ENCODE measurements around the gene SEZ6L.

The SEZ6L gene

DNA sequence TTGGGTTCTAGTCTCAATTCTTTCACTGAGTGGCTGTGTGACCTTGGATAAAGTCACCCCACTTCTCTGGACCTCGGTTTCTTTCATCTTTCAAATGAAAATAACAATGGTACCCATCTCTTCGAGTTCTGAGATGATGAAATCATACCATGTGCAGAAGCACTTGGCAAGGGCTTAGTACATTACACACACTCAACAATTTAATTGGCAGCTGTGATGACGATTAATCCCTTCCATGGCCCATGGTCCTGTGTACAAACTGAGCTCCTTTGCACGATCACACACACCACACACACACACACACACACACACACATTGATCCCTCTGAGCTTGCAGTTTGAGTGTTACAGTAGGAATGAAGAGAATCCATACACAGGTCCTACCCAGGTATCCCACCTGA lies 156.4 kb downstream of the SEZ6L start:
- H4K20me1 ChIP-seq (ENCODE audit: insufficient read depth), result no peaks in the 10 kb centered on the region
- no peak overlapping the region for H3K4me2 ChIP-seq
- no peak overlapping the region for H3K27ac ChIP-seq
- H3K4me3 ChIP-seq (IDR thresholded peaks at IDR 0.05; ENCODE audit: insufficient read depth, low read depth, low read length), result no peak overlapping the region
- no peaks in the 10 kb centered on the region for H3K36me3 ChIP-seq (ENCODE audit: insufficient read depth)
- no peak overlapping the region for H3K9ac ChIP-seq
- TF ChIP-seq, protein P1, sequence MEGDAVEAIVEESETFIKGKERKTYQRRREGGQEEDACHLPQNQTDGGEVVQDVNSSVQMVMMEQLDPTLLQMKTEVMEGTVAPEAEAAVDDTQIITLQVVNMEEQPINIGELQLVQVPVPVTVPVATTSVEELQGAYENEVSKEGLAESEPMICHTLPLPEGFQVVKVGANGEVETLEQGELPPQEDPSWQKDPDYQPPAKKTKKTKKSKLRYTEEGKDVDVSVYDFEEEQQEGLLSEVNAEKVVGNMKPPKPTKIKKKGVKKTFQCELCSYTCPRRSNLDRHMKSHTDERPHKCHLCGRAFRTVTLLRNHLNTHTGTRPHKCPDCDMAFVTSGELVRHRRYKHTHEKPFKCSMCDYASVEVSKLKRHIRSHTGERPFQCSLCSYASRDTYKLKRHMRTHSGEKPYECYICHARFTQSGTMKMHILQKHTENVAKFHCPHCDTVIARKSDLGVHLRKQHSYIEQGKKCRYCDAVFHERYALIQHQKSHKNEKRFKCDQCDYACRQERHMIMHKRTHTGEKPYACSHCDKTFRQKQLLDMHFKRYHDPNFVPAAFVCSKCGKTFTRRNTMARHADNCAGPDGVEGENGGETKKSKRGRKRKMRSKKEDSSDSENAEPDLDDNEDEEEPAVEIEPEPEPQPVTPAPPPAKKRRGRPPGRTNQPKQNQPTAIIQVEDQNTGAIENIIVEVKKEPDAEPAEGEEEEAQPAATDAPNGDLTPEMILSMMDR (conservative IDR thresholded peaks at IDR 0.05; ENCODE audit: low read depth, low read length), result no peak
- H3K4me1 ChIP-seq (ENCODE audit: low read depth, poor library complexity, severe bottlenecking), result no peaks in the 10 kb centered on the region
- no peaks in the 10 kb centered on the region; the same call in 1 of the 2 replicates for H3K27me3 ChIP-seq (ENCODE audit: insufficient read depth, low read depth)
- H2AFZ ChIP-seq (ENCODE audit: low read depth), result no peak overlapping the region
- no peaks in the 10 kb centered on the region for H3K79me2 ChIP-seq (ENCODE audit: insufficient read depth, low read depth)

DNA sequence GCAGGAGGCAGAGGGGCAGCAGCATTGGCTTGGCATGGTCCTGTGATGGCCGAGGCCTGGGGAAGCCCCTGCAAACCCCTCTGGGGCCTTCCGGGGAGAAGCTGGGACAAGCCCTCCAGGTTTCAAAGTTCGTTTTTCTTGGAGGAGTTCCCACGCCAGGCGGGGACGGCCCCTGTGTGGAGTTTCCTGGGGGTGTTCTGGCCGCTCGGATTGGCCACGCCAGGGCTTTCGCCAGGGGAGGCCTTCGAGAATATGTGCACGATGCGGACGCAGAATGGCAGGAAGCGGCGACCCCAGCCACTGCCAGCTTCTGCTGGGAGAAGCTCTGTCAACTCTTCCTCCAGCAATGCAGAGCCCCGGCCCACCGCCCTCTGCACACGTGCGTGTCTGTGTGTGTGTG lies 157.5 kb downstream of the SEZ6L start:
- H3K9ac ChIP-seq, result no peak overlapping the region
- no peak overlapping the region for H3K4me2 ChIP-seq
- no peak overlapping the region for H2AFZ ChIP-seq (ENCODE audit: low read depth)
- H3K79me2 ChIP-seq (ENCODE audit: insufficient read depth, low read depth), result no peaks in the 10 kb centered on the region
- H4K20me1 ChIP-seq (ENCODE audit: insufficient read depth), result no peaks in the 10 kb centered on the region
- no peak overlapping the region for H3K27ac ChIP-seq
- TF ChIP-seq, protein P1 (conservative IDR thresholded peaks at IDR 0.05; ENCODE audit: low read depth, low read length), result no peak
- no peaks in the 10 kb centered on the region for H3K36me3 ChIP-seq (ENCODE audit: insufficient read depth)
- no peaks in the 10 kb centered on the region; the same call in 1 of the 2 replicates for H3K27me3 ChIP-seq (ENCODE audit: insufficient read depth, low read depth)
- H3K4me3 ChIP-seq (IDR thresholded peaks at IDR 0.05; ENCODE audit: insufficient read depth, low read depth, low read length), result no peak overlapping the region
- no peaks in the 10 kb centered on the region for H3K4me1 ChIP-seq (ENCODE audit: low read depth, poor library complexity, severe bottlenecking)

DNA sequence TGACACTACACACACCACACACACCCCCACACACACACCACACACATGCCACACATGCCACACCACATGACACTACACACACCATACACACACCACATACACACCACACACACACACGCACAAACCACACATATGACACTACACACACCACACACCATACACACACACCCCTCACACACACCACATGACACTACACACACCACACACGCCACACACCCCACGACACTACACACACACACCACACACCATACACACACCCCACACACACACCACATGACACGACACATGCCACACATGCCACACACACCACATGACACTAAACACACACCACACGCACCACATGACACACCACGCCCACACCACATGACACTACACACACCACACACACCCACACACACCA lies 158.0 kb downstream of the SEZ6L start:
- TF ChIP-seq, protein P1 (conservative IDR thresholded peaks at IDR 0.05; ENCODE audit: low read depth, low read length), result no peak
- no peaks in the 10 kb centered on the region for H3K36me3 ChIP-seq (ENCODE audit: insufficient read depth)

DNA sequence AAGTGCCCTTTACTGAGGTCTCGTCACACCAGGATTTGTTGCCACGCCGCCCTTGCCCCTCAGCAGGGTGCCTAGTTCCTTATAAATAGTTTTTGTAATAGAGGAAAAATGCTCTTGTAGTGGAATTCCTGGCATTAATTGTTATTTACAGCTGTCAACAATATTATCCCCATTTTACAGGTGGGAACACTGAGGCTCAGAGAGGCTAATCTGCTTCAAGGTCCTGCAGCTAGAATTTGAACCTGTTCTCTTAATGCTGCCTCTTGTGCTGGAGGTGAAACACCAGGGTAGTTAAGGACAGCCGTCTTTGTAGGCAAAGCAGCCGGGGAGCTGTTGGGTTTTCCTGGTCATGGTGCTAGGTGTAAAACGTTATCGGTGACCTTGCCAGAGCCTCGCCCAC lies 159.0 kb downstream of the SEZ6L start:
- Histone ChIP-seq H3K9ac (no peak overlapping the region), H2AFZ (ENCODE audit: low read depth) (no peak overlapping the region), H3K79me2 (ENCODE audit: insufficient read depth, low read depth) (no peaks in the 10 kb centered on the region), H3K4me2 (no peak overlapping the region), H3K27ac (no peak overlapping the region), H3K4me1 (ENCODE audit: low read depth, poor library complexity, severe bottlenecking) (no peaks in the 10 kb centered on the region), H3K4me3 (IDR thresholded peaks at IDR 0.05; ENCODE audit: insufficient read depth, low read depth, low read length) (no peak overlapping the region), H3K27me3 (ENCODE audit: insufficient read depth, low read depth) (peaks cover 3% of the 10 kb centered on the region; the same call in 1 of the 2 replicates), H4K20me1 (ENCODE audit: insufficient read depth) (no peaks in the 10 kb centered on the region), H3K36me3 (ENCODE audit: insufficient read depth) (no peaks in the 10 kb centered on the region)
- TF ChIP-seq, protein P1 (conservative IDR thresholded peaks at IDR 0.05; ENCODE audit: low read depth, low read length), result no peak

More for the DNA sequence above, 158.0 kb downstream of the SEZ6L start:
- Histone ChIP-seq H2AFZ (ENCODE audit: low read depth) (no peak overlapping the region), H3K4me1 (ENCODE audit: low read depth, poor library complexity, severe bottlenecking) (no peaks in the 10 kb centered on the region), H3K27me3 (ENCODE audit: insufficient read depth, low read depth) (no peaks in the 10 kb centered on the region; the same call in 1 of the 2 replicates), H4K20me1 (ENCODE audit: insufficient read depth) (no peaks in the 10 kb centered on the region), H3K27ac (no peak overlapping the region), H3K79me2 (ENCODE audit: insufficient read depth, low read depth) (no peaks in the 10 kb centered on the region), H3K4me3 (IDR thresholded peaks at IDR 0.05; ENCODE audit: insufficient read depth, low read depth, low read length) (no peak overlapping the region), H3K9ac (no peak overlapping the region), H3K4me2 (no peak overlapping the region)

Data from KMS-11 (cell line).